HepG2 (cell line): ENCODE data around the gene KRTCAP2. TPM values are rescaled to one million over a fixed set of nuclear protein-coding genes. Genes with fewer than 3 reads are reported as not detected.
A peak's percentile ranks its signal among the peaks of the same experiment; 100 is the strongest.

Source experiments
- ETV5 ChIP-seq: IDR thresholded peaks from 2 replicates; pipeline ENCODE4 v1.6.1; 2018; ENCODE audit warnings: missing biosample characterization, missing genetic modification reagents, inconsistent platforms, borderline replicate concordance
- FOXM1 ChIP-seq: sonication (generic); formaldehyde crosslinking; IDR thresholded peaks from 2 replicates; pipeline ENCODE4 v1.5.0; 2020; ENCODE audit warnings: missing genetic modification reagents
- HIVEP1 ChIP-seq: sonication (generic); formaldehyde crosslinking; IDR thresholded peaks from 2 replicates; pipeline ENCODE4 v1.4.0; 2020; ENCODE audit warnings: mild to moderate bottlenecking, missing genetic modification reagents
- KDM5A ChIP-seq: fragments of 200-600 bp; sonication (generic); IDR thresholded peaks from 2 replicates; pipeline ENCODE4 v1.7.0; 2018; ENCODE audit warnings: antibody characterized with exemption, mild to moderate bottlenecking, low read length, borderline replicate concordance
- MBD4 ChIP-seq: IDR thresholded peaks from 2 replicates; pipeline ENCODE4 v1.6.1; 2012; ENCODE audit warnings: low read length, inconsistent platforms, borderline replicate concordance
- MXD4 ChIP-seq: IDR thresholded peaks from 2 replicates; pipeline ENCODE4 v1.6.1; 2016; ENCODE audit warnings: mild to moderate bottlenecking, missing biosample characterization, missing genetic modification reagents
- RBFOX2 ChIP-seq: fragments of 200-400 bp; formaldehyde crosslinking; IDR thresholded peaks from 2 replicates; pipeline ENCODE4 v1.6.1; 2017; ENCODE audit warnings: low read depth, mild to moderate bottlenecking, low read length
- STAT6 ChIP-seq: sonication (generic); formaldehyde crosslinking; IDR thresholded peaks from 2 replicates; pipeline ENCODE4 v1.4.0; 2020; ENCODE audit warnings: missing genetic modification reagents, mild to moderate bottlenecking, borderline replicate concordance
- TMF1 ChIP-seq: sonication (generic); formaldehyde crosslinking; IDR thresholded peaks from 2 replicates; pipeline ENCODE4 v1.8.1; 2022; ENCODE audit warnings: low read depth, missing genetic modification reagents
- WIZ ChIP-seq: sonication (generic); formaldehyde crosslinking; IDR thresholded peaks from 2 replicates; pipeline ENCODE4 v1.5.1; 2020; ENCODE audit warnings: mild to moderate bottlenecking, missing genetic modification reagents
- ZBTB1 ChIP-seq: sonication (generic); formaldehyde crosslinking; IDR thresholded peaks from 2 replicates; pipeline ENCODE4 v1.4.0; 2020; ENCODE audit warnings: missing genetic modification reagents, borderline replicate concordance
- ZNF552 ChIP-seq: sonication (generic); formaldehyde crosslinking; IDR thresholded peaks from 2 replicates; pipeline ENCODE4 v1.9.0; 2022; ENCODE audit warnings: missing genetic modification reagents, mild to moderate bottlenecking, borderline replicate concordance
- ZNF564 ChIP-seq: sonication (generic); formaldehyde crosslinking; IDR thresholded peaks from 2 replicates; pipeline ENCODE4 v1.8.1; 2023; ENCODE audit warnings: mild to moderate bottlenecking, missing genetic modification reagents
- ZNF746 ChIP-seq: sonication (generic); formaldehyde crosslinking; IDR thresholded peaks from 2 replicates; pipeline ENCODE4 v1.8.0; 2022; ENCODE audit warnings: mild to moderate bottlenecking, missing genetic modification reagents
- ZNF788 ChIP-seq: sonication (generic); formaldehyde crosslinking; IDR thresholded peaks from 2 replicates; pipeline ENCODE4 v1.5.0; 2020; ENCODE audit warnings: mild to moderate bottlenecking, missing genetic modification reagents, borderline replicate concordance
- polyA plus RNA-seq, 8 experiments: library from polyadenylated mRNA; depleted of rRNA in 3 of 8; stranded (reverse) in 7 of 8; unstranded in 1 of 8; fragments of >200 nt; fragmentation: Illumina TruSeq in 4 of 8; extraction: Trizol in 4 of 8; gene quantifications; 2 replicates each; pipeline versions ENCODE4 v1.2.1 to v1.2.3, GENCODE V29; 2011 to 2016; ENCODE audit warnings: low read depth in 4 of 8, missing spikeins in 1 of 8, mixed read lengths in 1 of 8; ENCODE audit not compliant: insufficient read depth in 1 of 8
- total RNA-seq, 5 experiments: library from RNA; depleted of rRNA; stranded (reverse); fragments of >200 nt; fragmentation: Illumina TruSeq; extraction: Trizol; gene quantifications; 2 replicates each; pipeline ENCODE4 v1.2.3, GENCODE V29; 2016; ENCODE audit warnings: low read depth in 1 of 5
- TF ChIP-seq, protein P1 (sequence below): IDR thresholded peaks from 2 replicates; pipeline ENCODE4 v1.6.1; 2016; ENCODE audit warnings: low read depth
- TF ChIP-seq, protein P2 (sequence below): sonication (generic); formaldehyde crosslinking; IDR thresholded peaks from 2 replicates; pipeline ENCODE4 v1.4.0; 2020; ENCODE audit warnings: missing genetic modification reagents
- TF ChIP-seq, protein P3 (sequence below): sonication (generic); formaldehyde crosslinking; IDR thresholded peaks from 2 replicates; pipeline ENCODE4 v1.4.0; 2020; ENCODE audit warnings: missing genetic modification reagents
- TF ChIP-seq, protein P4 (sequence below): sonication (generic); formaldehyde crosslinking; IDR thresholded peaks from 2 replicates; pipeline ENCODE4 v1.4.0; 2020; ENCODE audit warnings: missing genetic modification reagents

The KRTCAP2 gene
- total and polyA plus RNA-seq, 2 of the 13 experiments (the other 11 are each of a cell fraction or from before 2014, with no cell fraction given), result 77.3 to 79.4 TPM

DNA sequence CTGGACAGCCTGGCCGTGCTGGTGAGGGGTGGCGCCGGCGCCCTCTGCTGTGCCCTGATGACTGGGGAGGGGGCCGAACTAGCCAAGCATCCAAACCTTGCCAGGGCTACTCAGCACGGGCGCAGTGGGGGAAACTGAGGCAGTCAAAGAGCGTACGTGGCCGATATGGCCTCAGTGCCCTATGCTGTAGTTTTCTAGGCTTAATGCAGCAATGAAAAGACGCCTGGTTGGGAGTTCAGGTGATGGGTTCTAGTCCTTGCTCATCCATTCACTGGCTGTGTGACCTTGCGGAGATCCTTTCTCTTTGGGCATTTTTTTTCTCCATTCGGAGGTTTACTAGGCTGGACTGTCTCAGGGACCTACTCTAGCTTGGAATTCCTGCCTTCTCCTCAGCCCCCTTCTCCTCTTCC, 36.2 kb upstream of the KRTCAP2 start (continued):
- TF ChIP-seq WIZ (CRISPR knock-in tag), result 0 out of 2 replicates have a peak, but pooled peaks have one; percentile 53
- no peak for TF ChIP-seq ZNF746
- TF ChIP-seq MBD4, result no peak
- TF ChIP-seq, protein P1, sequence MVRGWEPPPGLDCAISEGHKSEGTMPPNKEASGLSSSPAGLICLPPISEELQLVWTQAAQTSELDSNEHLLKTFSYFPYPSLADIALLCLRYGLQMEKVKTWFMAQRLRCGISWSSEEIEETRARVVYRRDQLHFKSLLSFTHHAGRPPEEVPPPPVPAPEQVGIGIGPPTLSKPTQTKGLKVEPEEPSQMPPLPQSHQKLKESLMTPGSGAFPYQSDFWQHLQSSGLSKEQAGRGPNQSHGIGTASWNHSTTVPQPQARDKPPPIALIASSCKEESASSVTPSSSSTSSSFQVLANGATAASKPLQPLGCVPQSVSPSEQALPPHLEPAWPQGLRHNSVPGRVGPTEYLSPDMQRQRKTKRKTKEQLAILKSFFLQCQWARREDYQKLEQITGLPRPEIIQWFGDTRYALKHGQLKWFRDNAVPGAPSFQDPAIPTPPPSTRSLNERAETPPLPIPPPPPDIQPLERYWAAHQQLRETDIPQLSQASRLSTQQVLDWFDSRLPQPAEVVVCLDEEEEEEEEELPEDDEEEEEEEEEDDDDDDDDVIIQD (CRISPR knock-in tag), result no peak
- TF ChIP-seq ZNF788 (CRISPR knock-in tag), result no peak
- no peak for TF ChIP-seq ZBTB1 (CRISPR knock-in tag)
- TF ChIP-seq TMF1 (CRISPR knock-in tag), result 0 out of 2 replicates have a peak, but pooled peaks have one; percentile 5
- TF ChIP-seq ZNF552 (CRISPR knock-in tag), result no peak
- TF ChIP-seq, protein P2, sequence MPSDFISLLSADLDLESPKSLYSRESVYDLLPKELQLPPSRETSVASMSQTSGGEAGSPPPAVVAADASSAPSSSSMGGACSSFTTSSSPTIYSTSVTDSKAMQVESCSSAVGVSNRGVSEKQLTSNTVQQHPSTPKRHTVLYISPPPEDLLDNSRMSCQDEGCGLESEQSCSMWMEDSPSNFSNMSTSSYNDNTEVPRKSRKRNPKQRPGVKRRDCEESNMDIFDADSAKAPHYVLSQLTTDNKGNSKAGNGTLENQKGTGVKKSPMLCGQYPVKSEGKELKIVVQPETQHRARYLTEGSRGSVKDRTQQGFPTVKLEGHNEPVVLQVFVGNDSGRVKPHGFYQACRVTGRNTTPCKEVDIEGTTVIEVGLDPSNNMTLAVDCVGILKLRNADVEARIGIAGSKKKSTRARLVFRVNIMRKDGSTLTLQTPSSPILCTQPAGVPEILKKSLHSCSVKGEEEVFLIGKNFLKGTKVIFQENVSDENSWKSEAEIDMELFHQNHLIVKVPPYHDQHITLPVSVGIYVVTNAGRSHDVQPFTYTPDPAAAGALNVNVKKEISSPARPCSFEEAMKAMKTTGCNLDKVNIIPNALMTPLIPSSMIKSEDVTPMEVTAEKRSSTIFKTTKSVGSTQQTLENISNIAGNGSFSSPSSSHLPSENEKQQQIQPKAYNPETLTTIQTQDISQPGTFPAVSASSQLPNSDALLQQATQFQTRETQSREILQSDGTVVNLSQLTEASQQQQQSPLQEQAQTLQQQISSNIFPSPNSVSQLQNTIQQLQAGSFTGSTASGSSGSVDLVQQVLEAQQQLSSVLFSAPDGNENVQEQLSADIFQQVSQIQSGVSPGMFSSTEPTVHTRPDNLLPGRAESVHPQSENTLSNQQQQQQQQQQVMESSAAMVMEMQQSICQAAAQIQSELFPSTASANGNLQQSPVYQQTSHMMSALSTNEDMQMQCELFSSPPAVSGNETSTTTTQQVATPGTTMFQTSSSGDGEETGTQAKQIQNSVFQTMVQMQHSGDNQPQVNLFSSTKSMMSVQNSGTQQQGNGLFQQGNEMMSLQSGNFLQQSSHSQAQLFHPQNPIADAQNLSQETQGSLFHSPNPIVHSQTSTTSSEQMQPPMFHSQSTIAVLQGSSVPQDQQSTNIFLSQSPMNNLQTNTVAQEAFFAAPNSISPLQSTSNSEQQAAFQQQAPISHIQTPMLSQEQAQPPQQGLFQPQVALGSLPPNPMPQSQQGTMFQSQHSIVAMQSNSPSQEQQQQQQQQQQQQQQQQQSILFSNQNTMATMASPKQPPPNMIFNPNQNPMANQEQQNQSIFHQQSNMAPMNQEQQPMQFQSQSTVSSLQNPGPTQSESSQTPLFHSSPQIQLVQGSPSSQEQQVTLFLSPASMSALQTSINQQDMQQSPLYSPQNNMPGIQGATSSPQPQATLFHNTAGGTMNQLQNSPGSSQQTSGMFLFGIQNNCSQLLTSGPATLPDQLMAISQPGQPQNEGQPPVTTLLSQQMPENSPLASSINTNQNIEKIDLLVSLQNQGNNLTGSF (CRISPR knock-in tag), result no peak
- TF ChIP-seq, protein P3, sequence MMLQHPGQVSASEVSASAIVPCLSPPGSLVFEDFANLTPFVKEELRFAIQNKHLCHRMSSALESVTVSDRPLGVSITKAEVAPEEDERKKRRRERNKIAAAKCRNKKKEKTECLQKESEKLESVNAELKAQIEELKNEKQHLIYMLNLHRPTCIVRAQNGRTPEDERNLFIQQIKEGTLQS (CRISPR knock-in tag), result no peak
- peak; percentile 87 for TF ChIP-seq KDM5A
- no peak for TF ChIP-seq HIVEP1
- TF ChIP-seq ZNF564 (CRISPR knock-in tag), result no peak
- no peak for TF ChIP-seq ETV5 (CRISPR knock-in tag)
- TF ChIP-seq, protein P4, sequence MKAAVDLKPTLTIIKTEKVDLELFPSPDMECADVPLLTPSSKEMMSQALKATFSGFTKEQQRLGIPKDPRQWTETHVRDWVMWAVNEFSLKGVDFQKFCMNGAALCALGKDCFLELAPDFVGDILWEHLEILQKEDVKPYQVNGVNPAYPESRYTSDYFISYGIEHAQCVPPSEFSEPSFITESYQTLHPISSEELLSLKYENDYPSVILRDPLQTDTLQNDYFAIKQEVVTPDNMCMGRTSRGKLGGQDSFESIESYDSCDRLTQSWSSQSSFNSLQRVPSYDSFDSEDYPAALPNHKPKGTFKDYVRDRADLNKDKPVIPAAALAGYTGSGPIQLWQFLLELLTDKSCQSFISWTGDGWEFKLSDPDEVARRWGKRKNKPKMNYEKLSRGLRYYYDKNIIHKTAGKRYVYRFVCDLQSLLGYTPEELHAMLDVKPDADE (CRISPR knock-in tag), result no peak
- no peak for TF ChIP-seq STAT6 (CRISPR knock-in tag)
- no peak for TF ChIP-seq FOXM1 (CRISPR knock-in tag)
- no peak; the same call in 1 of the 2 replicates for TF ChIP-seq RBFOX2
- TF ChIP-seq MXD4 (CRISPR knock-in tag), result no peak
